LNCaP clone FGC (cell line): Measurements from ENCODE around the gene GABRR2.

Experiments
- DNase-seq: peaks from one replicate; pipeline ENCODE4 v3.0.0-alpha.2; 2011; ENCODE audit warnings: low read depth
- H3K4me3 ChIP-seq: 2 replicates; pipeline ENCODE4 v1.5.1; 2011; ENCODE audit warnings: mild to moderate bottlenecking, low read depth, low read length, control low read depth
- TF ChIP-seq, protein P1 (sequence below): IDR thresholded peaks from 2 replicates; pipeline ENCODE4 v1.5.1; 2012; ENCODE audit warnings: mild to moderate bottlenecking; ENCODE audit not compliant: control insufficient read depth, insufficient read depth; ENCODE audit errors: extremely low read depth

GABRR2 gene

GRCh38 chr6:89350281-89350966 lies 35.3 kb upstream of the GABRR2 start:
- H3K4me3 ChIP-seq = peak overlapping the region; percentile 18; the same call in 1 of the 2 replicates
- TF ChIP-seq, protein P1, sequence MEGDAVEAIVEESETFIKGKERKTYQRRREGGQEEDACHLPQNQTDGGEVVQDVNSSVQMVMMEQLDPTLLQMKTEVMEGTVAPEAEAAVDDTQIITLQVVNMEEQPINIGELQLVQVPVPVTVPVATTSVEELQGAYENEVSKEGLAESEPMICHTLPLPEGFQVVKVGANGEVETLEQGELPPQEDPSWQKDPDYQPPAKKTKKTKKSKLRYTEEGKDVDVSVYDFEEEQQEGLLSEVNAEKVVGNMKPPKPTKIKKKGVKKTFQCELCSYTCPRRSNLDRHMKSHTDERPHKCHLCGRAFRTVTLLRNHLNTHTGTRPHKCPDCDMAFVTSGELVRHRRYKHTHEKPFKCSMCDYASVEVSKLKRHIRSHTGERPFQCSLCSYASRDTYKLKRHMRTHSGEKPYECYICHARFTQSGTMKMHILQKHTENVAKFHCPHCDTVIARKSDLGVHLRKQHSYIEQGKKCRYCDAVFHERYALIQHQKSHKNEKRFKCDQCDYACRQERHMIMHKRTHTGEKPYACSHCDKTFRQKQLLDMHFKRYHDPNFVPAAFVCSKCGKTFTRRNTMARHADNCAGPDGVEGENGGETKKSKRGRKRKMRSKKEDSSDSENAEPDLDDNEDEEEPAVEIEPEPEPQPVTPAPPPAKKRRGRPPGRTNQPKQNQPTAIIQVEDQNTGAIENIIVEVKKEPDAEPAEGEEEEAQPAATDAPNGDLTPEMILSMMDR = no peak
- DNase-seq = no peak

GRCh38 chr6:89348372-89348771 lies 33.3 kb upstream of the GABRR2 start:
- no peak for DNase-seq
- H3K4me3 ChIP-seq = no peak overlapping the region
- TF ChIP-seq, protein P1 = no peak

- DNase-seq = no peak
- TF ChIP-seq, protein P1 = no peak
- no peak overlapping the region for H3K4me3 ChIP-seq
These were observed 32.7 kb upstream of the GABRR2 start for GRCh38 chr6:89347825-89348224.

DNA sequence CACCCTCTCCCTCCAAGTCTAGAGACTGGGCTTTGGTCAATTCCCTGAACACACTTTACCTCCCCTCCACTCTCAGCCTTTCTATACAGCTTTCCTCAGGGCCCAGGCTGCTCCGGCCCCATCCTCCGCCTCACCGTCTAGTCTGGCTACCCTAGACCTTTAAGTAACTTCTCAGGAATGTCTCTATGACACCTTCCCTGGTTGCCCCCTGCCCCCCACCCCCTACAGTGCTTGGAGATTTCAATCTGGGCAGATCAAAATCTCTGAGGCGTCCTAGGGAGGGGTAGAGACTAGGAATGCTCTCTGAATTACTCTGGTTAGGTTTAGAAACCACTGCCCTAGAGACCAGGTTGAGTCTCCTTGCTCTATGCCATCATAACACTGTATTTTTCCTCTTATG lies 31.3 kb upstream of the GABRR2 start:
- DNase-seq = no peak
- TF ChIP-seq, protein P1 = no peak
- H3K4me3 ChIP-seq = no peak overlapping the region

- no peak overlapping the region for H3K4me3 ChIP-seq
- no peak for DNase-seq
- TF ChIP-seq, protein P1 = no peak
These were observed 24.5 kb upstream of the GABRR2 start for GRCh38 chr6:89339565-89339964.

- TF ChIP-seq, protein P1 = no peak
- H3K4me3 ChIP-seq = no peak overlapping the region
- DNase-seq = peak; percentile 52
These were observed 20.1 kb upstream of the GABRR2 start for GRCh38 chr6:89335164-89335563.

DNA sequence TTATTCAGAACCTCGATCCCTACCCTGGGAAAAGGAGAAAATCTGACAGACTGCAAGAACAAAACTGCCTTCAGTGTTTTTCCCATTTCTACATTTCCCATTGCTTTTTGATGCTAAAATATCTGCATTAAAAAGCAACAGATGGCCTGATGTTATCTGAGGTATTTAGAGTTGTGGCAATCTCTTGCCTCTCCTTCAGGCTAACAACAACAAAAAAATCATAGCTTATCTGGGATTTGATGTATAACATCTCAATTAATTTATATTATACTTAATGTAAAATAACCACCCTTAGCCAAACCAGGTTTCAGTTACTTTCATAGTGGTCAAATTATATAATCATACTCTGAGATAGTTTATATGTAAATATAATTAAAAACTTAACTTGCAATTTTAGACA lies 15.8 kb upstream of the GABRR2 start:
- no peak overlapping the region for H3K4me3 ChIP-seq
- no peak for DNase-seq
- TF ChIP-seq, protein P1 = no peak
